H1 (cell line): ENCODE data around the gene CFAP74. TPM values are rescaled to one million over a fixed set of nuclear protein-coding genes. Genes with fewer than 3 reads are reported as not detected.

ENCODE experiments used
- CTCF ChIA-PET: fragments of 300-600 bp; sonication (Branson Sonifier 250); formaldehyde crosslinking; loops from one replicate; lab custom pipeline; 2021; ENCODE audit not compliant: partially characterized antibody; lab: Charles Lee
- POLR2A ChIA-PET: fragments of 300-600 bp; sonication (Branson Sonifier 250); formaldehyde crosslinking; loops from one replicate; lab custom pipeline; 2021; ENCODE audit warnings: inconsistent platforms; ENCODE audit not compliant: partially characterized antibody; lab: Charles Lee
- DNase-seq, 2 experiments: peaks; one replicate each; pipeline versions ENCODE4 v3.0.0 to v3.0.0-alpha.2; 2010 to 2022; ENCODE audit warnings: low spot score in 2 of 2, low read depth in 1 of 2, mixed read lengths in 1 of 2
- FAIRE-seq: peaks from 2 replicates; lab custom pipeline; 2011; peaks lifted over from hg19 to GRCh38; lab: Jason Lieb, UNC
- H2AFZ ChIP-seq: 2 replicates; pipeline ENCODE4 v1.8.1; 2012; ENCODE audit warnings: low read length, inconsistent platforms
- H2AK5ac ChIP-seq: 2 replicates; pipeline ENCODE4 v1.6.1; 2013; ENCODE audit warnings: low read depth, low read length
- H2BK120ac ChIP-seq: replicated peaks from 2 replicates; pipeline ENCODE3; 2013; ENCODE audit warnings: low read depth, low read length, inconsistent platforms
- H2BK12ac ChIP-seq: 2 replicates; pipeline ENCODE4 v1.6.1; 2013; ENCODE audit warnings: low read depth, low read length
- H2BK15ac ChIP-seq: 2 replicates; pipeline ENCODE4 v1.6.1; 2013; ENCODE audit warnings: low read length
- H2BK20ac ChIP-seq: 2 replicates; pipeline ENCODE4 v1.6.1; 2013; ENCODE audit warnings: low read length
- H2BK5ac ChIP-seq: 2 replicates; pipeline ENCODE4 v1.6.1; 2013; ENCODE audit warnings: low read depth, low read length
- H3K14ac ChIP-seq: 2 replicates; pipeline ENCODE4 v1.6.1; 2013; ENCODE audit warnings: inconsistent platforms; ENCODE audit not compliant: insufficient read length
- H3K18ac ChIP-seq: 2 replicates; pipeline ENCODE4 v1.6.1; 2013; ENCODE audit warnings: low read length; ENCODE audit errors: extremely low read depth
- H3K23ac ChIP-seq: 2 replicates; pipeline ENCODE4 v1.6.1; 2013; ENCODE audit warnings: inconsistent platforms; ENCODE audit not compliant: insufficient read length
- H3K23me2 ChIP-seq: 2 replicates; pipeline ENCODE4 v1.6.1; 2013; ENCODE audit warnings: low read depth, low read length
- H3K27ac ChIP-seq: 2 replicates; pipeline ENCODE4 v1.6.1; 2011; ENCODE audit warnings: low read depth, low read length, inconsistent platforms
- H3K27me3 ChIP-seq, 4 experiments: replicated peaks in 1 of 4; 1 replicate in 1 of 4; 2 replicates in 3 of 4; pipeline versions ENCODE4 v1.6.1 to v1.8.1; 2011 to 2013; ENCODE audit warnings: low read length in 3 of 4, mild to moderate bottlenecking in 3 of 4, inconsistent platforms in 2 of 4, mixed read lengths in 2 of 4, moderate library complexity in 1 of 4; ENCODE audit not compliant: control insufficient read depth in 3 of 4, insufficient read depth in 3 of 4; ENCODE audit errors: extremely low read depth in 1 of 4
- H3K36me3 ChIP-seq, 4 experiments: 2 replicates each; pipeline versions ENCODE4 v1.6.1 to v1.8.1; 2011 to 2013; ENCODE audit warnings: mild to moderate bottlenecking in 4 of 4, low read length in 3 of 4, moderate library complexity in 2 of 4, control low read depth in 1 of 4, inconsistent platforms in 1 of 4; ENCODE audit not compliant: insufficient read depth in 4 of 4, control insufficient read depth in 2 of 4
- H3K4ac ChIP-seq: replicated peaks from 2 replicates; pipeline ENCODE3; 2013; ENCODE audit warnings: low read length, low read depth, mixed read lengths, inconsistent platforms; ENCODE audit not compliant: insufficient read length
- H3K4me1 ChIP-seq, 4 experiments: replicated peaks in 1 of 4; 1 replicate in 1 of 4; 2 replicates in 3 of 4; pipeline versions ENCODE4 v1.6.1 to v1.8.1; 2011 to 2013; ENCODE audit warnings: low read length in 3 of 4, inconsistent platforms in 2 of 4, mixed read lengths in 1 of 4; ENCODE audit not compliant: insufficient read depth in 4 of 4, control insufficient read depth in 3 of 4
- H3K4me2 ChIP-seq, 2 experiments: 2 replicates each; pipeline versions ENCODE4 v1.6.1 to v1.8.1; 2011 to 2013; ENCODE audit warnings: low read depth in 2 of 2, low read length in 2 of 2, control low read depth in 1 of 2, inconsistent platforms in 1 of 2, mild to moderate bottlenecking in 1 of 2; ENCODE audit not compliant: insufficient read depth in 1 of 2
- H3K4me3 ChIP-seq, 4 experiments: fragments of 200-600, 300-600 bp in 1 of 4; sonication (generic), shearing (Covaris generic), sonication (Bioruptor Twin) in 1 of 4; 2 replicates each; pipeline versions ENCODE4 v1.5.1 to v1.8.1; 2011 to 2016; ENCODE audit warnings: low read length in 4 of 4, low read depth in 3 of 4, control low read depth in 2 of 4, inconsistent platforms in 2 of 4, mild to moderate bottlenecking in 2 of 4, mixed read lengths in 1 of 4, moderate library complexity in 1 of 4; ENCODE audit not compliant: insufficient read depth in 2 of 4; ENCODE audit errors: extremely low read depth in 1 of 4
- H3K56ac ChIP-seq: replicated peaks from 2 replicates; pipeline ENCODE3; 2013; ENCODE audit warnings: low read depth, mild to moderate bottlenecking, mixed read lengths, low read length, inconsistent platforms; ENCODE audit not compliant: insufficient read length
- H3K79me1 ChIP-seq: 2 replicates; pipeline ENCODE4 v1.6.1; 2013; ENCODE audit warnings: low read depth, low read length, control low read depth
- H3K79me2 ChIP-seq, 2 experiments: 2 replicates each; pipeline versions ENCODE4 v1.6.1 to v1.8.1; 2012 to 2013; ENCODE audit warnings: low read length in 2 of 2, mild to moderate bottlenecking in 2 of 2, inconsistent platforms in 1 of 2; ENCODE audit not compliant: insufficient read depth in 2 of 2, control insufficient read depth in 1 of 2
- H3K9ac ChIP-seq, 4 experiments: replicated peaks in 1 of 4; 1 replicate in 1 of 4; 2 replicates in 3 of 4; pipeline versions ENCODE4 v1.6.1 to v1.8.1; 2011 to 2013; ENCODE audit warnings: low read depth in 3 of 4, low read length in 3 of 4, control low read depth in 2 of 4, mild to moderate bottlenecking in 2 of 4, moderate library complexity in 2 of 4, inconsistent platforms in 1 of 4; ENCODE audit errors: extremely low read depth in 1 of 4
- H3K9me3 ChIP-seq, 2 experiments: 2 replicates each; pipeline versions ENCODE4 v1.6.1 to v1.8.1; 2012 to 2013; ENCODE audit warnings: mild to moderate bottlenecking in 2 of 2, moderate library complexity in 2 of 2, control low read depth in 1 of 2, inconsistent platforms in 1 of 2, low read depth in 1 of 2, low read length in 1 of 2, mixed read lengths in 1 of 2; ENCODE audit not compliant: insufficient read depth in 2 of 2
- H4K20me1 ChIP-seq, 2 experiments: replicated peaks in 1 of 2; 2 replicates each; pipeline versions ENCODE3 to v1.8.1; 2011 to 2013; ENCODE audit warnings: inconsistent platforms in 2 of 2, low read length in 2 of 2, mild to moderate bottlenecking in 1 of 2; ENCODE audit not compliant: insufficient read depth in 2 of 2, control insufficient read depth in 1 of 2
- H4K5ac ChIP-seq: 2 replicates; pipeline ENCODE4 v1.6.1; 2013; ENCODE audit warnings: low read length, low read depth, mixed read lengths, inconsistent platforms; ENCODE audit not compliant: insufficient read length
- H4K8ac ChIP-seq: 2 replicates; pipeline ENCODE4 v1.8.0; 2013; ENCODE audit warnings: mild to moderate bottlenecking, moderate library complexity, low read length, inconsistent platforms; ENCODE audit not compliant: insufficient read depth; ENCODE audit errors: extremely low read depth
- H4K91ac ChIP-seq: replicated peaks from 2 replicates; pipeline ENCODE3; 2013; ENCODE audit warnings: low read length, mixed read lengths, inconsistent platforms; ENCODE audit not compliant: insufficient read length
- NANOG ChIP-seq: IDR thresholded peaks from 2 replicates; pipeline ENCODE4 v1.6.1; 2011; ENCODE audit warnings: low read length, low read depth, mild to moderate bottlenecking, inconsistent platforms; ENCODE audit not compliant: insufficient read depth, poor library complexity, severe bottlenecking
- SAP30 ChIP-seq: fragments of 300-600 bp; sonication (generic); IDR thresholded peaks from 2 replicates; pipeline ENCODE4 v1.7.1; 2012; ENCODE audit warnings: low read length, moderate library complexity, mild to moderate bottlenecking, inconsistent platforms; ENCODE audit not compliant: insufficient read depth, insufficient replicate concordance
- SIRT6 ChIP-seq: IDR thresholded peaks from one replicate; pipeline ENCODE4 v1.7.1; 2012; ENCODE audit warnings: low read length, inconsistent platforms
- WGBS, 2 experiments: shearing (Covaris generic) in 1 of 2; methylation state at CpG; one replicate each; pipeline versions ENCODE4 v1.1.6 to v1.1.7; 2013 to 2015; ENCODE audit warnings: low lambda C conversion rate in 2 of 2, mixed read lengths in 2 of 2, inconsistent platforms in 1 of 2, low coverage in 1 of 2, missing lambda C conversion rate in 1 of 2; ENCODE audit not compliant: insufficient replicate concordance in 2 of 2, insufficient coverage in 1 of 2, insufficient read length in 1 of 2; ENCODE audit errors: extremely low coverage in 1 of 2, missing lambda C conversion rate in 1 of 2; 5-methylcytosine and 5-hydroxymethylcytosine counted together
- polyA plus RNA-seq, 7 experiments: library from polyadenylated mRNA; depleted of rRNA in 3 of 7; stranded (reverse) in 5 of 7; unstranded in 2 of 7; fragments of >200 nt in 5 of 7; fragments of 200-250 nt in 2 of 7; gene quantifications; 1 replicate in 5 of 7; 2 replicates in 1 of 7; 4 replicates in 1 of 7; pipeline versions ENCODE4 v1.2.1 to v1.2.3, GENCODE V29; 2011 to 2013; ENCODE audit warnings: missing spikeins in 2 of 7, mixed read lengths in 2 of 7
- total RNA-seq: library from RNA; stranded (reverse); fragmentation: NEBNext Ultra II Directional; extraction: Animal tissue kit (Norgen Biotek cat#: 25700); gene quantifications from 2 replicates; pipeline ENCODE4 v1.2.1, GENCODE V29; 2021

The CFAP74 gene
- total and polyA plus RNA-seq, 2 of the 8 experiments (the other 6 are each of a cell fraction or from before 2014, with no cell fraction given) = 0.09 to 0.20 TPM

DNA sequence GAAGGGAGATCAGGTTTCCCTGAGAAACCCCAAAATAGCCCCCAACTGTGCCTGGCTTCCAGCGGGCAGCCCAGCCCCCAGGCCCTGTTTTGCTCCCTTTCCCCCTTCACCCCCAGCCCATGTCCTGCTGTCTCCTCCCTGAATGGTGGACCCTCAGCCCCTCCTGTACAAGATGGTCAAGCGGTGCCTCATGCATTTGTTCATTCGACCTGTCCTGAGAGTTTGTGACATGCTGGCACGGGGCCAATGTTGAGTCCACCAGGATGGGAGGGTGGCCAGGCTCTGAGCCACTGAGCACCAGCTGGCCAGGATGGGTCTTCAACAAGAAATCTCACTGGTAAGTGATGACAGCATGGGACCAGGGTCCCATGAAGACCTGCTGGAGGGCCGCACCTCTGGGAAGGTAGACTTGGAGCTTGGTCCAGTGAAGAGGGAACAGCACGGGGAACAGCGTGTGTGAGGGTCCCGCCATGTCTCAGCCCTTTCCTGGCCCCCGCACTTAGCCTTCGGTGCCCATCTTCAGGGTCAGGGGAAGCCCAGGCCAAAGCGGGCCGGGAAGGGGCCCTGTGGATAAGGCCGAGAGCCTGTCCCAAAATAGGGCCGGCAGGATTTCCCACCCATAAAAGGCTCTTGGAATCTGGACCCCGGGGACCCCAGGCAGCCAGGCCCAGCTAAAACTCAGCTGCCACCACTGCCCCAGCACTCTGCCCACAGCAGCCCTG is 88.5 kb downstream of the CFAP74 start, which contains the start of gene CALML6:
Gene CALML6 (plus strand): TSS at position 290 of the 722 bp plus-strand sequence. CDS start 21 bp downstream, at position 311.
- Histone ChIP-seq H3K9ac (no peak within 1 kb of the TSS), H2BK20ac (no peak within 1 kb of the TSS), H3K4me3 (no peak within 1 kb of the TSS), H3K18ac (no peak within 1 kb of the TSS), H3K79me2 (no peaks in the 10 kb centered on the region), H4K5ac (no peak within 1 kb of the TSS), H2AFZ (no peak within 1 kb of the TSS), H2BK12ac (peak within 1 kb of the TSS; percentile 68; the same call in 1 of the 2 replicates), H4K8ac (peak within 1 kb of the TSS; percentile 72; the same call in 1 of the 2 replicates), H3K79me1 (no peaks in the 10 kb centered on the region), H3K23ac (no peak within 1 kb of the TSS), H3K4me1 (peaks cover 0 to 18% (median 12%) of the 10 kb centered on the region in 4 experiments; a peak in 6 of 7 replicates), H2BK120ac (no peak within 1 kb of the TSS), H3K4me2 (no peak within 1 kb of the TSS), H3K14ac (no peak within 1 kb of the TSS), H3K56ac (no peak within 1 kb of the TSS), H4K91ac (no peak within 1 kb of the TSS), H3K27ac (no peak within 1 kb of the TSS), H3K4ac (no peak within 1 kb of the TSS), H3K23me2 (peaks cover 4% of the 10 kb centered on the region; the same call in 1 of the 2 replicates), H2AK5ac (0 out of 2 replicates have a peak within 1 kb of the TSS, but pooled peaks have one; percentile 24), H3K9me3 (no peaks in the 10 kb centered on the region), H2BK5ac (peak within 1 kb of the TSS; percentile 2; the same call in 1 of the 2 replicates), H3K36me3 (no peaks in the 10 kb centered on the region), H4K20me1 (no peaks in the 10 kb centered on the region), H2BK15ac (peak within 1 kb of the TSS; percentile 72), H3K27me3 (no peaks in the 10 kb centered on the region; a peak in 2 of 7 replicates)
- ChIA-PET POLR2A (interaction anchor here (0.6 to 1.2 kb wide), 4 partner anchors 9 to 290 kb away, joined by 3 read pairs; no protein-coding TSS in a partner anchor), CTCF (interaction anchor here (0.5 to 2.9 kb wide), 8 partner anchors 9 to 132 kb away, joined by 3 to 12 read pairs (median 4); no protein-coding TSS in a partner anchor)
- TF ChIP-seq SIRT6 (no peak), NANOG (no peak), SAP30 (no peak)
- WGBS, 2 experiments = 92% methylated on average over 15 of the region's 15 CpGs; no CpG with 5 or more reads in 1 of the 2 experiments
- DNase-seq (no peak), FAIRE-seq (no peak)
